ENCODE measurements around the gene NDRG3. TPM values are rescaled to one million over a fixed set of nuclear protein-coding genes. Genes with fewer than 3 reads are reported as not detected.
A peak's percentile ranks its signal among the peaks of the same experiment; 100 is the strongest.
"Not testable (repeated sequence)": the region's sequence is repeated elsewhere in the genome, so short reads cannot be mapped to it uniquely, and the experiment has no call there.

NDRG3 gene
- total and polyA plus RNA-seq, 7 experiments from 2014 or later: 20.8 to 49.4 (median 29.5) TPM

DNA sequence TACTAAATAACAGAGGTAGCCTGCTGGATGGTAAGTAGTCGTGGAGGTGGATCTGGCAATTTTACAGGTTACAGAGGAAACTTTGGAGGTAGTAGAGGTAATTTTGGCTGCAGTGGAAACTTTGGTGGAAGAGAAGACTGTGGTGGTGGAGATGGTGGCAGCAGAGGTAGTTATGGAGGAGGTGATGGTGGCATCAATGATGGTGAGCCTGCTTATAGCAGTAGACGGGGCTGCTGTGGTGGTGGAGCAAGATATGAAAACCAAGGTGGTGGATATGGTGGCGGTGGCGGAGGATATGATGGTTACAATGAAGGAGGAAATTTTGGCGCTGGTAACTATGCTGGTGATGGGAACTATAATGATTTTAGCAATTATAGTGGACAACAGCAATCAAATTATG is 125.0 kb downstream of the NDRG3 start:
- H3K27ac Mint-ChIP-seq: peak overlapping the region in 7 of 9 donors; percentile 14 to 91 (median 69)
- no peaks in the 10 kb centered on the region for H3K27me3 ChIP-seq (ENCODE audit: control insufficient read depth in 2 of 2, insufficient read depth in 2 of 2, low read length in 2 of 2)
- ATAC-seq (no peak), DNase-seq (no peak)
- no peaks in the 10 kb centered on the region for H3K9me3 Mint-ChIP-seq
- peaks cover 0 to 28% (median 8%) of the 10 kb centered on the region in 3 experiments for H3K36me3 ChIP-seq (ENCODE audit: control insufficient read depth in 2 of 3, insufficient read depth in 3 of 3, low read length in 3 of 3)
- no peak overlapping the region for H3K4me3 ChIP-seq (ENCODE audit: low read length)
- ChIA-PET CTCF (no interaction called here), POLR2A (no interaction called here)
- peaks cover 16 to 31% (median 27%) of the 10 kb centered on the region in 7 donors for H3K4me1 Mint-ChIP-seq
- peaks cover 11 to 27% (median 19%) of the 10 kb centered on the region in 5 donors for H3K36me3 Mint-ChIP-seq
- H3K9me3 ChIP-seq (ENCODE audit: control insufficient read depth in 2 of 3, low read length in 3 of 3): no peaks in the 10 kb centered on the region
- H3K27me3 Mint-ChIP-seq: no peaks in the 10 kb centered on the region
- no peak overlapping the region for H3K27ac ChIP-seq (ENCODE audit: low read depth, low read length)
- intact Hi-C loops (cut with micrococcal nuclease): no loop called here
- no peak overlapping the region for H3K4me3 Mint-ChIP-seq
- peaks cover 0 to 5% of the 10 kb centered on the region in 2 donors for H3K4me1 ChIP-seq (ENCODE audit: control insufficient read depth in 2 of 2, insufficient read depth in 2 of 2, low read length in 2 of 2)

GRCh38 chr20:36614781-36615557 is 130.9 kb downstream of the NDRG3 start:
- POLR2A ChIA-PET: interaction anchor here (0.7 to 2.4 kb wide), 3 partner anchors 9 to 1636 kb away, joined by 3 to 15 read pairs (median 3); partner anchors contain the start of genes RAB5IF and SLA2
- Histone ChIP-seq H3K9me3 (ENCODE audit: control insufficient read depth in 2 of 3, low read length in 3 of 3) (no peaks in the 10 kb centered on the region), H3K36me3 (ENCODE audit: control insufficient read depth in 2 of 3, insufficient read depth in 3 of 3, low read length in 3 of 3) (peaks cover 10 to 55% (median 24%) of the 10 kb centered on the region in 3 experiments), H3K4me3 (ENCODE audit: low read length) (no peak overlapping the region), H3K4me1 (ENCODE audit: control insufficient read depth in 2 of 2, insufficient read depth in 2 of 2, low read length in 2 of 2) (no peaks in the 10 kb centered on the region), H3K27me3 (ENCODE audit: control insufficient read depth in 2 of 2, insufficient read depth in 2 of 2, low read length in 2 of 2) (no peaks in the 10 kb centered on the region), H3K27ac (ENCODE audit: low read depth, low read length) (peak overlapping the region; percentile 41)
- Mint-ChIP-seq H3K27ac (peak overlapping the region in 8 of 9 donors; percentile 17 to 77 (median 50)), H3K9me3 (no peaks in the 10 kb centered on the region), H3K27me3 (no peaks in the 10 kb centered on the region), H3K4me1 (peaks cover 5 to 21% (median 18%) of the 10 kb centered on the region in 7 donors), H3K36me3 (peaks cover 0 to 29% (median 7%) of the 10 kb centered on the region in 5 donors), H3K4me3 (no peak overlapping the region)
- CTCF ChIA-PET: interaction anchor here (0.8 to 2.9 kb wide), 3 partner anchors 31 to 241 kb away, joined by 3 to 15 read pairs (median 7); partner anchors contain the start of gene SLA2
- intact Hi-C loops (cut with micrococcal nuclease): loop anchor here (5.0 to 10.0 kb wide), 2 partner anchors 247 to 250 kb away; a partner anchor contains a TSS
- DNase-seq (no peak), ATAC-seq (no peak)

GRCh38 chr20:36613974-36614373 is 131.9 kb downstream of the NDRG3 start:
- H3K27ac Mint-ChIP-seq: peak overlapping the region in 5 of 9 donors; percentile 14 to 85 (median 33)
- H3K27me3 Mint-ChIP-seq: no peaks in the 10 kb centered on the region
- no peak overlapping the region for H3K4me3 ChIP-seq (ENCODE audit: low read length)
- intact Hi-C loops (cut with micrococcal nuclease): loop anchor here (2.0 to 10.0 kb wide), 4 partner anchors 31 to 251 kb away; partner anchors contain the start of gene NDRG3 (in 1 of the 2)
- no peaks in the 10 kb centered on the region for H3K27me3 ChIP-seq (ENCODE audit: control insufficient read depth in 2 of 2, insufficient read depth in 2 of 2, low read length in 2 of 2)
- no peaks in the 10 kb centered on the region for H3K9me3 ChIP-seq (ENCODE audit: control insufficient read depth in 2 of 3, low read length in 3 of 3)
- peaks cover 0 to 2% (median 0%) of the 10 kb centered on the region in 11 donors for H3K9me3 Mint-ChIP-seq
- H3K36me3 Mint-ChIP-seq: peaks cover 0 to 36% (median 7%) of the 10 kb centered on the region in 5 donors
- H3K4me1 ChIP-seq (ENCODE audit: control insufficient read depth in 2 of 2, insufficient read depth in 2 of 2, low read length in 2 of 2): no peaks in the 10 kb centered on the region
- POLR2A ChIA-PET: interaction anchor here (0.9 to 2.4 kb wide), 3 partner anchors 8 to 42 kb away, joined by 3 to 15 read pairs (median 3); partner anchors contain the start of genes RAB5IF and SLA2
- CTCF ChIA-PET: interaction anchor here (0.5 to 2.9 kb wide), 6 partner anchors 21 to 242 kb away, joined by 3 to 15 read pairs (median 4); partner anchors contain the start of gene SLA2
- H3K4me1 Mint-ChIP-seq: peaks cover 5 to 28% (median 18%) of the 10 kb centered on the region in 7 donors
- H3K36me3 ChIP-seq (ENCODE audit: control insufficient read depth in 2 of 3, insufficient read depth in 3 of 3, low read length in 3 of 3): peaks cover 14 to 65% (median 24%) of the 10 kb centered on the region in 3 experiments
- DNase-seq (no peak), ATAC-seq (no peak)
- H3K4me3 Mint-ChIP-seq: no peak overlapping the region
- H3K27ac ChIP-seq (ENCODE audit: low read depth, low read length): peak overlapping the region; percentile 21

GRCh38 chr20:36611625-36612024 is 134.3 kb downstream of the NDRG3 start:
- POLR2A ChIA-PET: interaction anchor here (0.7 to 0.9 kb wide), 3 partner anchors 34 to 135 kb away, joined by 3 to 4 read pairs (median 3); partner anchors contain the start of genes NDRG3 and SLA2
- Mint-ChIP-seq H3K4me1 (peaks cover 16 to 42% (median 27%) of the 10 kb centered on the region in 7 donors), H3K4me3 (no peak overlapping the region), H3K27me3 (no peaks in the 10 kb centered on the region), H3K27ac (peak overlapping the region in 2 of 9 donors; percentile 43 to 72), H3K9me3 (peaks cover 0 to 2% (median 0%) of the 10 kb centered on the region in 11 donors), H3K36me3 (peaks cover 0 to 36% (median 7%) of the 10 kb centered on the region in 5 donors)
- CTCF ChIA-PET: interaction anchor here (0.9 to 2.9 kb wide), 8 partner anchors 18 to 145 kb away, joined by 3 to 43 read pairs (median 4); partner anchors contain the start of gene SLA2
- no peak overlapping the region for H3K27ac ChIP-seq (ENCODE audit: low read depth, low read length)
- peaks cover 14 to 79% (median 28%) of the 10 kb centered on the region in 3 experiments for H3K36me3 ChIP-seq (ENCODE audit: control insufficient read depth in 2 of 3, insufficient read depth in 3 of 3, low read length in 3 of 3)
- ATAC-seq: no peak
- no peaks in the 10 kb centered on the region for H3K9me3 ChIP-seq (ENCODE audit: control insufficient read depth in 2 of 3, low read length in 3 of 3)
- H3K4me1 ChIP-seq (ENCODE audit: control insufficient read depth in 2 of 2, insufficient read depth in 2 of 2, low read length in 2 of 2): peaks cover 13% of the 10 kb centered on the region in 2 donors
- DNase-seq: no peak
- intact Hi-C loops (cut with micrococcal nuclease): loop anchor here (1.0 to 10.0 kb wide), 9 partner anchors 33 to 276 kb away; partner anchors contain the start of genes DSN1 (in 1 of the 2), NDRG3 (in 1 of the 2) and SLA2 (in 1 of the 2)
- H3K27me3 ChIP-seq (ENCODE audit: control insufficient read depth in 2 of 2, insufficient read depth in 2 of 2, low read length in 2 of 2): no peaks in the 10 kb centered on the region
- no peak overlapping the region for H3K4me3 ChIP-seq (ENCODE audit: low read length)

GRCh38 chr20:36608388-36608728 is 137.5 kb downstream of the NDRG3 start:
- not testable (repeated sequence) for H3K27me3 Mint-ChIP-seq; ATAC-seq; H3K4me3 ChIP-seq (ENCODE audit: low read length); H3K9me3 Mint-ChIP-seq; H3K27me3 ChIP-seq (ENCODE audit: control insufficient read depth in 2 of 2, insufficient read depth in 2 of 2, low read length in 2 of 2); H3K9me3 ChIP-seq (ENCODE audit: control insufficient read depth in 2 of 3, low read length in 3 of 3); DNase-seq
- ChIA-PET POLR2A (interaction anchor here (0.7 to 5.7 kb wide), 4 partner anchors 15 to 371 kb away, joined by 3 to 84 read pairs (median 4); no protein-coding TSS in a partner anchor), CTCF (interaction anchor here (0.7 kb wide), 1 partner anchor 464 kb away, joined by 3 read pairs; no protein-coding TSS in a partner anchor)
- peak overlapping the region in 5 of 9 donors; percentile 14 to 99 (median 71) for H3K27ac Mint-ChIP-seq
- H3K4me3 Mint-ChIP-seq: peak overlapping the region in 1 of 10 donors; percentile 96
- Histone ChIP-seq H3K36me3 (ENCODE audit: control insufficient read depth in 2 of 3, insufficient read depth in 3 of 3, low read length in 3 of 3) (peaks cover 10 to 57% (median 16%) of the 10 kb centered on the region in 3 experiments), H3K27ac (ENCODE audit: low read depth, low read length) (peak overlapping the region; percentile 91), H3K4me1 (ENCODE audit: control insufficient read depth in 2 of 2, insufficient read depth in 2 of 2, low read length in 2 of 2) (peaks cover 16 to 20% of the 10 kb centered on the region in 2 donors)
- H3K4me1 Mint-ChIP-seq: peaks cover 22 to 47% (median 30%) of the 10 kb centered on the region in 7 donors
- peaks cover 0 to 23% (median 5%) of the 10 kb centered on the region in 5 donors for H3K36me3 Mint-ChIP-seq
- intact Hi-C loops (cut with micrococcal nuclease): loop anchor here in 1 of 2 donors (5.0 kb wide), 1 partner anchor 919 kb away; the partner anchor contains the start of gene BLCAP
